AG04450 (cell line): ENCODE data around the gene RIPK4. TPM values are rescaled to one million over a fixed set of nuclear protein-coding genes. Genes with fewer than 3 reads are reported as not detected.

Source experiments
- CTCF ChIA-PET: fragments of 300-600, 350-600 bp; formaldehyde crosslinking; extraction: SDS; loops from one replicate; lab custom pipeline; 2022; ENCODE audit warnings: antibody characterized with exemption, inconsistent platforms; lab: Charles Lee
- POLR2A ChIA-PET: fragments of 350-600 bp; formaldehyde crosslinking; extraction: SDS; loops from one replicate; lab custom pipeline; 2021; ENCODE audit warnings: antibody characterized with exemption, inconsistent platforms; lab: Yijun Ruan, JAX
- DNase-seq: peaks from one replicate; pipeline ENCODE4 v3.0.0-alpha.2; 2011; ENCODE audit warnings: low read depth, low spot score
- H3K27ac ChIP-seq: one replicate; pipeline ENCODE4 v1.5.1; 2012; ENCODE audit warnings: low read depth, low read length, control low read depth
- H3K27me3 ChIP-seq: one replicate; pipeline ENCODE4 v1.6.0; 2012; ENCODE audit warnings: low read length; ENCODE audit not compliant: control insufficient read depth, insufficient read depth
- H3K4me3 ChIP-seq: 2 replicates; pipeline ENCODE4 v1.5.1; 2011; ENCODE audit warnings: mild to moderate bottlenecking, low read depth, low read length, control low read depth
- H3K9me3 ChIP-seq: 2 replicates; pipeline ENCODE4 v1.5.1; 2012; ENCODE audit warnings: low read length; ENCODE audit not compliant: control insufficient read depth, insufficient read depth
- polyA plus RNA-seq: library from polyadenylated mRNA; depleted of rRNA; stranded (reverse); fragments of >200 nt; gene quantifications from 2 replicates; pipeline ENCODE4 v1.2.3, GENCODE V29; 2011
- TF ChIP-seq, protein P1 (sequence below): IDR thresholded peaks from 2 replicates; pipeline ENCODE4 v1.5.1; 2011; ENCODE audit warnings: low read depth, low read length, control low read depth, inconsistent platforms

The RIPK4 gene
- polyA plus RNA-seq, 1 experiment, result not detected

DNA sequence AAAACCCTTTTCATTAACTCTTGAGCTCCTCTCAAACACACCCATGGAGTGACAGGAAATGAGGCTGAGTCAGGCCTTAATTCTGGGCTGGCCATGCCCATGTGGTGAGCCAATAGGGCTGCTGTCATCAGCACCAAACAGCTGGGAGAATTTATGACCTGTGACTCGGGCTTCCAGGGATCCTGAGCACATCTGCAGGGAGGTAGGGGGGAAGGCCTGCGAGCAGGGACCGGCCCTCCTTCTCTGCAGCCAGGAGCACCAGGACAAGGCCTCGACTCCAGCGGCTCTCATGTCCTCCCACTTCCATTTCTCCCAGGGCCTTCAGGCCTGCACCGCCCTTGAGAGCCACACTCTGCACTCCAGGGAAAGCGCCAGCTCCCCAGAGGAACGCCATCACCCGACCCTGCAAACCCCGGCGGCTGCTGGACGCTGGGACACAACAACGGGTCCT lies 14.6 kb downstream of the RIPK4 start:
- no peak overlapping the region for H3K27ac ChIP-seq
- peaks cover 3% of the 10 kb centered on the region for H3K27me3 ChIP-seq
- no peaks in the 10 kb centered on the region for H3K9me3 ChIP-seq
- no peak for DNase-seq
- ChIA-PET POLR2A (interaction anchor here (0.9 kb wide), 1 partner anchor 140 kb away, joined by 3 read pairs; no protein-coding TSS in a partner anchor), CTCF (interaction anchor here (1.3 to 1.8 kb wide), 2 partner anchors 65 to 139 kb away, joined by 4 to 8 read pairs; no protein-coding TSS in a partner anchor)
- TF ChIP-seq, protein P1, sequence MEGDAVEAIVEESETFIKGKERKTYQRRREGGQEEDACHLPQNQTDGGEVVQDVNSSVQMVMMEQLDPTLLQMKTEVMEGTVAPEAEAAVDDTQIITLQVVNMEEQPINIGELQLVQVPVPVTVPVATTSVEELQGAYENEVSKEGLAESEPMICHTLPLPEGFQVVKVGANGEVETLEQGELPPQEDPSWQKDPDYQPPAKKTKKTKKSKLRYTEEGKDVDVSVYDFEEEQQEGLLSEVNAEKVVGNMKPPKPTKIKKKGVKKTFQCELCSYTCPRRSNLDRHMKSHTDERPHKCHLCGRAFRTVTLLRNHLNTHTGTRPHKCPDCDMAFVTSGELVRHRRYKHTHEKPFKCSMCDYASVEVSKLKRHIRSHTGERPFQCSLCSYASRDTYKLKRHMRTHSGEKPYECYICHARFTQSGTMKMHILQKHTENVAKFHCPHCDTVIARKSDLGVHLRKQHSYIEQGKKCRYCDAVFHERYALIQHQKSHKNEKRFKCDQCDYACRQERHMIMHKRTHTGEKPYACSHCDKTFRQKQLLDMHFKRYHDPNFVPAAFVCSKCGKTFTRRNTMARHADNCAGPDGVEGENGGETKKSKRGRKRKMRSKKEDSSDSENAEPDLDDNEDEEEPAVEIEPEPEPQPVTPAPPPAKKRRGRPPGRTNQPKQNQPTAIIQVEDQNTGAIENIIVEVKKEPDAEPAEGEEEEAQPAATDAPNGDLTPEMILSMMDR, result no peak
- H3K4me3 ChIP-seq, result no peak overlapping the region

DNA sequence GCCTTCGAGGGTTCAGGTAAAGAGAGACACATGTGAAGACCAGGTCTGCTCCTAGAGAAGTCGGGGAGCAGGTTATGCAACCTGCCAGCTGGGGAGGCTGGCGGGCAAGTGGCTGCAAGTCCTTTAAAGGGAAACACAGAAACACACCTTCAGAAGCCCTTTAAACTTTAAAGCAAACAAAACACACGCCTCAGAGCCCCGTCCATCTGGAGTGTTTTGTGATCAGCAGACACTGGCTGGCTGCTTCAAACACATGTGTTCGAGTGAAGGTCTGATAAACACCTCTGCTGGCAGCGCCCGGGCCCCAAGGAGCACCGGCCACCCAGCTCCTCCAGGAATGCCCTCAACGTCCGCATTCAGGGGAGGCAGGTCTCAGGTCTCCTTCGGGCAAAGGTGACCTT lies 15.2 kb downstream of the RIPK4 start:
- Histone ChIP-seq H3K27ac (no peak overlapping the region), H3K9me3 (no peaks in the 10 kb centered on the region; the same call in 1 of the 2 replicates), H3K27me3 (peaks cover 4% of the 10 kb centered on the region), H3K4me3 (no peak overlapping the region)
- ChIA-PET POLR2A (interaction anchor here (0.9 kb wide), 1 partner anchor 139 kb away, joined by 3 read pairs; no protein-coding TSS in a partner anchor), CTCF (interaction anchor here (1.8 kb wide), 1 partner anchor 65 kb away, joined by 8 read pairs; no protein-coding TSS in a partner anchor)
- DNase-seq, result no peak
- TF ChIP-seq, protein P1, result no peak

- no peaks in the 10 kb centered on the region; the same call in 1 of the 2 replicates for H3K9me3 ChIP-seq
- CTCF ChIA-PET, result interaction anchor here (1.7 to 1.8 kb wide), 2 partner anchors 66 to 467 kb away, joined by 3 to 8 read pairs; no protein-coding TSS in a partner anchor
- H3K27me3 ChIP-seq, result peaks cover 4% of the 10 kb centered on the region
- H3K4me3 ChIP-seq, result no peak overlapping the region
- POLR2A ChIA-PET, result no interaction called here
- no peak for DNase-seq
- H3K27ac ChIP-seq, result no peak overlapping the region
- TF ChIP-seq, protein P1, result no peak
Observed at GRCh38 chr21:41750532-41751151, 16.2 kb downstream of the RIPK4 start.

GRCh38 chr21:41750051-41750450 lies 16.8 kb downstream of the RIPK4 start:
- H3K9me3 ChIP-seq, result no peaks in the 10 kb centered on the region; the same call in 1 of the 2 replicates
- POLR2A ChIA-PET, result interaction anchor here (0.7 kb wide), 1 partner anchor 264 kb away, joined by 7 read pairs; no protein-coding TSS in a partner anchor

More at GRCh38 chr21:41750051-41750450, 16.8 kb downstream of the RIPK4 start:
- TF ChIP-seq, protein P1, result no peak
- Histone ChIP-seq H3K27ac (no peak overlapping the region), H3K4me3 (no peak overlapping the region), H3K27me3 (peaks cover 4% of the 10 kb centered on the region)
- DNase-seq, result no peak
- CTCF ChIA-PET, result interaction anchor here (0.7 to 1.7 kb wide), 2 partner anchors 217 to 467 kb away, joined by 3 to 5 read pairs; no protein-coding TSS in a partner anchor
